Fibroblast of mammary gland (primary cell): ENCODE results near the gene SLC2A14.
A peak's percentile ranks its signal among the peaks of the same experiment; 100 is the strongest.
"Not testable (repeated sequence)": the region's sequence is repeated elsewhere in the genome, so short reads cannot be mapped to it uniquely, and the experiment has no call there.

Experiments used
- DNase-seq: peaks from one replicate; pipeline ENCODE4 v3.0.0-alpha.2; 2010; ENCODE audit warnings: low read depth
- H3K4me3 ChIP-seq: 2 replicates; pipeline ENCODE4 v1.5.1; 2011; ENCODE audit warnings: low read depth, mild to moderate bottlenecking, low read length, moderate library complexity; ENCODE audit not compliant: control insufficient read depth
- CTCF ChIP-seq: conservative IDR thresholded peaks from 2 replicates; pipeline ENCODE4 v1.5.1; 2011; ENCODE audit warnings: low read depth, low read length, inconsistent platforms; ENCODE audit not compliant: control insufficient read depth, insufficient read depth

Gene SLC2A14

GRCh38 chr12:7877420-7877819, 4.7 kb upstream of the SLC2A14 start:
- no peak overlapping the region for H3K4me3 ChIP-seq
- TF ChIP-seq CTCF: no peak
- DNase-seq: no peak

GRCh38 chr12:7870335-7870734, 2.4 kb downstream of the SLC2A14 start:
- no peak for TF ChIP-seq CTCF
- no peak overlapping the region for H3K4me3 ChIP-seq
- DNase-seq: no peak

- H3K4me3 ChIP-seq: no peak overlapping the region
- peak; percentile 88 for DNase-seq
- TF ChIP-seq CTCF: no peak
Measured at GRCh38 chr12:7869137-7869536, 3.6 kb downstream of the SLC2A14 start.

GRCh38 chr12:7868391-7868790, 4.3 kb downstream of the SLC2A14 start:
- TF ChIP-seq CTCF: no peak
- no peak overlapping the region for H3K4me3 ChIP-seq
- DNase-seq: peak; percentile 46

- no peak for TF ChIP-seq CTCF
- DNase-seq: no peak
Measured at GRCh38 chr12:7864601-7865150, 8.0 kb downstream of the SLC2A14 start.

GRCh38 chr12:7862814-7863348, 9.8 kb downstream of the SLC2A14 start:
- DNase-seq: not testable (repeated sequence)

More at GRCh38 chr12:7864601-7865150, 8.0 kb downstream of the SLC2A14 start:
- H3K4me3 ChIP-seq: no peak overlapping the region

GRCh38 chr12:7862301-7862700, 10.4 kb downstream of the SLC2A14 start:
- not testable (repeated sequence) for DNase-seq

More at GRCh38 chr12:7862814-7863348, 9.8 kb downstream of the SLC2A14 start:
- not testable (repeated sequence) for H3K4me3 ChIP-seq

GRCh38 chr12:7859552-7859951, 13.2 kb downstream of the SLC2A14 start:
- no peak for TF ChIP-seq CTCF
- DNase-seq: peak; percentile 86

More at GRCh38 chr12:7862301-7862700, 10.4 kb downstream of the SLC2A14 start:
- not testable (repeated sequence) for H3K4me3 ChIP-seq

More at GRCh38 chr12:7859552-7859951, 13.2 kb downstream of the SLC2A14 start:
- H3K4me3 ChIP-seq: peak overlapping the region; percentile 16
